Renal pelvis (tissue), 4 donors: ENCODE data around the gene TRAF3IP1. TPM values are rescaled to one million over a fixed set of nuclear protein-coding genes. Genes with fewer than 3 reads are reported as not detected.
"Not testable (repeated sequence)": the region's sequence is repeated elsewhere in the genome, so short reads cannot be mapped to it uniquely, and the experiment has no call there.

Experiments
- DNase-seq: peaks from one replicate; pipeline ENCODE4 v3.0.0-alpha.2; 2013
- polyA plus RNA-seq, 3 donors: library from polyadenylated mRNA; unstranded; fragments of 120-200 nt; gene quantifications; one replicate each; pipeline ENCODE4 v1.2.1, GENCODE V29; 2013; ENCODE audit not compliant: insufficient read length in 3 of 3

The TRAF3IP1 gene
- polyA plus RNA-seq, 3 donors, result 20.2 to 27.4 (median 20.9) TPM

GRCh38 chr2:238425505-238425978, 105.2 kb downstream of the TRAF3IP1 start:
- no peak for DNase-seq

- DNase-seq, result peak; percentile 20
Observed at GRCh38 chr2:238425979-238426567, 105.8 kb downstream of the TRAF3IP1 start.

- peak; percentile 82 for DNase-seq
Observed at GRCh38 chr2:238426568-238427434, 106.5 kb downstream of the TRAF3IP1 start, which contains the start of gene ASB1. TSS of gene ASB1 (plus strand) at chr2:238426927. CDS start at chr2:238427071, 144 bp downstream.

GRCh38 chr2:238427435-238428162, 107.3 kb downstream of the TRAF3IP1 start:
- no peak for DNase-seq

- DNase-seq, result no peak
Observed at GRCh38 chr2:238428866-238429265, 108.5 kb downstream of the TRAF3IP1 start.

- DNase-seq, result no peak
Observed at GRCh38 chr2:238430781-238431180, 110.5 kb downstream of the TRAF3IP1 start.

GRCh38 chr2:238431456-238431855, 111.1 kb downstream of the TRAF3IP1 start:
- no peak for DNase-seq

GRCh38 chr2:238433300-238433915, 113.1 kb downstream of the TRAF3IP1 start:
- no peak for DNase-seq

- DNase-seq, result no peak
Observed at GRCh38 chr2:238433941-238434845, 113.9 kb downstream of the TRAF3IP1 start.

GRCh38 chr2:238434846-238435751, 114.8 kb downstream of the TRAF3IP1 start:
- no peak for DNase-seq

GRCh38 chr2:238435752-238436096, 115.4 kb downstream of the TRAF3IP1 start:
- no peak for DNase-seq

GRCh38 chr2:238438856-238439849, 118.8 kb downstream of the TRAF3IP1 start:
- no peak for DNase-seq

GRCh38 chr2:238439917-238440316, 119.6 kb downstream of the TRAF3IP1 start:
- no peak for DNase-seq

- DNase-seq, result no peak
Observed at GRCh38 chr2:238440331-238440730, 120.0 kb downstream of the TRAF3IP1 start.

- DNase-seq, result no peak
Observed at GRCh38 chr2:238440767-238441166, 120.4 kb downstream of the TRAF3IP1 start.

- DNase-seq, result no peak
Observed at GRCh38 chr2:238441262-238442114, 121.2 kb downstream of the TRAF3IP1 start.

GRCh38 chr2:238442257-238442656, 121.9 kb downstream of the TRAF3IP1 start:
- not testable (repeated sequence) for DNase-seq
